Tibial nerve (tissue), 4 donors: ENCODE results near the gene GALNTL6. TPM values are rescaled to one million over a fixed set of nuclear protein-coding genes. Genes with fewer than 3 reads are reported as not detected.

Experiments used
- DNase-seq, 2 donors: peaks; one replicate each; pipeline ENCODE4 v3.0.0-alpha.2; 2019; ENCODE audit warnings: low spot score in 2 of 2
- H3K27ac ChIP-seq, 4 donors: fragments of 200-600 bp; sonication (generic) in 3 of 4; one replicate each; pipeline ENCODE4 v1.5.1; 2017 to 2019; ENCODE audit warnings: mild to moderate bottlenecking in 1 of 4
- H3K27me3 ChIP-seq, 2 donors: fragments of 200-600 bp; sonication (generic) in 1 of 2; one replicate each; pipeline versions ENCODE4 v1.5.1 to v1.6.0; 2017 to 2019
- H3K36me3 ChIP-seq, 3 donors: fragments of 200-600 bp; sonication (generic); one replicate each; pipeline ENCODE4 v1.5.1; 2018 to 2019
- H3K4me1 ChIP-seq, 4 donors: fragments of 200-600 bp; sonication (generic) in 3 of 4; one replicate each; pipeline ENCODE4 v1.5.1; 2017 to 2019
- H3K4me3 ChIP-seq, 4 donors: fragments of 200-600 bp; sonication (generic) in 3 of 4; one replicate each; pipeline ENCODE4 v1.5.1; 2017 to 2019; ENCODE audit warnings: mild to moderate bottlenecking in 1 of 4, moderate library complexity in 1 of 4
- H3K9me3 ChIP-seq, 4 donors: fragments of 200-600 bp; sonication (generic) in 3 of 4; one replicate each; pipeline ENCODE4 v1.5.1; 2017 to 2019
- EP300 ChIP-seq, 2 donors: sonication (generic); formaldehyde crosslinking; IDR thresholded peaks; one replicate each; pipeline ENCODE4 v1.6.1; 2017; ENCODE audit warnings: antibody characterized with exemption in 2 of 2, mild to moderate bottlenecking in 1 of 2
- POLR2A ChIP-seq, 2 donors: fragments of 450-650 bp; IDR thresholded peaks; one replicate each; pipeline ENCODE4 v1.6.1; 2017; ENCODE audit warnings: antibody characterized with exemption in 2 of 2, mild to moderate bottlenecking in 2 of 2, moderate library complexity in 2 of 2
- WGBS, 2 donors: methylation state at CpG; one replicate each; pipeline ENCODE4 v1.1.5; 2018; 5-methylcytosine and 5-hydroxymethylcytosine counted together
- total RNA-seq, 4 donors: library from RNA; depleted of rRNA; stranded (reverse); fragments of >200 nt; gene quantifications; one replicate each; pipeline ENCODE4 v1.1.0, GENCODE V29; 2016
- TF ChIP-seq, protein P1 (sequence below), 5 experiments: fragments of 200-600 bp in 3 of 5; fragments of 450-650 bp in 2 of 5; sonication (generic) in 3 of 5; IDR thresholded peaks; one replicate each; pipeline ENCODE4 v1.5.1; 2016 to 2019; ENCODE audit warnings: antibody characterized with exemption in 5 of 5, mild to moderate bottlenecking in 3 of 5, moderate library complexity in 2 of 5

Gene GALNTL6
- total RNA-seq, 4 donors from 2014 or later: not detected

- Histone ChIP-seq H3K27ac (no peak overlapping the region), H3K27me3 (no peaks in the 10 kb centered on the region), H3K36me3 (no peaks in the 10 kb centered on the region), H3K4me3 (no peak overlapping the region), H3K9me3 (no peaks in the 10 kb centered on the region), H3K4me1 (peaks cover 0 to 3% (median 0%) of the 10 kb centered on the region in 4 donors)
- DNase-seq: peak; percentile 29 to 81
- TF ChIP-seq POLR2A (IDR thresholded peaks at IDR 0.05) (no peak), EP300 (IDR thresholded peaks at IDR 0.05) (no peak)
- TF ChIP-seq, protein P1, sequence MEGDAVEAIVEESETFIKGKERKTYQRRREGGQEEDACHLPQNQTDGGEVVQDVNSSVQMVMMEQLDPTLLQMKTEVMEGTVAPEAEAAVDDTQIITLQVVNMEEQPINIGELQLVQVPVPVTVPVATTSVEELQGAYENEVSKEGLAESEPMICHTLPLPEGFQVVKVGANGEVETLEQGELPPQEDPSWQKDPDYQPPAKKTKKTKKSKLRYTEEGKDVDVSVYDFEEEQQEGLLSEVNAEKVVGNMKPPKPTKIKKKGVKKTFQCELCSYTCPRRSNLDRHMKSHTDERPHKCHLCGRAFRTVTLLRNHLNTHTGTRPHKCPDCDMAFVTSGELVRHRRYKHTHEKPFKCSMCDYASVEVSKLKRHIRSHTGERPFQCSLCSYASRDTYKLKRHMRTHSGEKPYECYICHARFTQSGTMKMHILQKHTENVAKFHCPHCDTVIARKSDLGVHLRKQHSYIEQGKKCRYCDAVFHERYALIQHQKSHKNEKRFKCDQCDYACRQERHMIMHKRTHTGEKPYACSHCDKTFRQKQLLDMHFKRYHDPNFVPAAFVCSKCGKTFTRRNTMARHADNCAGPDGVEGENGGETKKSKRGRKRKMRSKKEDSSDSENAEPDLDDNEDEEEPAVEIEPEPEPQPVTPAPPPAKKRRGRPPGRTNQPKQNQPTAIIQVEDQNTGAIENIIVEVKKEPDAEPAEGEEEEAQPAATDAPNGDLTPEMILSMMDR (IDR thresholded peaks at IDR 0.05): peak; percentile 46 to 92 (median 65)
- WGBS, 2 donors: 18 to 20% methylated on average over 6 of the region's 6 CpGs
These were observed 1200.2 kb downstream of the GALNTL6 start for GRCh38 chr4:173013232-173013930.

GRCh38 chr4:173014113-173014558 is 1200.9 kb downstream of the GALNTL6 start:
- 39 to 44% methylated on average over 4 of the region's 4 CpGs for WGBS, 2 donors
- TF ChIP-seq EP300 (IDR thresholded peaks at IDR 0.05) (no peak), POLR2A (IDR thresholded peaks at IDR 0.05) (no peak)
- TF ChIP-seq, protein P1 (IDR thresholded peaks at IDR 0.05): no peak

DNA sequence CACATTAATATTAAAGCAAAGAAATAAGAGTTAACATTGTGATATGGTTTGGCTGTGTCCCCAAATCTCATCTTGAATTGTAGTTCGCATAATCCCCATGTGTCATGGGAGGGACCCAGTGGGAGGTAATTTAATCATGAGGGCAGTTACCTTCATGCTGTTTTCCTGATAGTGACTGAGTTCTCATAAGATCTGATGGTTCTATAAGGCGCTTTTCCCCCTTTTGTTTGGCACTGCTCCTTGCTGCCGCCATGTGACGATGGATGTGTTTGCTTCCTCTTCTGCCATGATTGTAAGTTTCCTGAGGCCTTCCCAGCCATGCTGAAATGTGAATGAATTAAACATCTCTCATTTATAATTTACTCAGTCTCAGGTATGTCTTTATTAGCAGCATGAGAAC is 1201.6 kb downstream of the GALNTL6 start:
- Histone ChIP-seq H3K27ac (no peak overlapping the region), H3K4me1 (peaks cover 0 to 3% (median 0%) of the 10 kb centered on the region in 4 donors), H3K9me3 (no peaks in the 10 kb centered on the region), H3K4me3 (no peak overlapping the region), H3K36me3 (no peaks in the 10 kb centered on the region), H3K27me3 (no peaks in the 10 kb centered on the region)
- TF ChIP-seq, protein P1 (IDR thresholded peaks at IDR 0.05): no peak
- TF ChIP-seq POLR2A (IDR thresholded peaks at IDR 0.05): no peak
- no peak for TF ChIP-seq EP300 (IDR thresholded peaks at IDR 0.05)
- 93 to 95% methylated on average over 4 of the region's 4 CpGs for WGBS, 2 donors
- DNase-seq: no peak

More at GRCh38 chr4:173014113-173014558, 1200.9 kb downstream of the GALNTL6 start:
- no peak overlapping the region for H3K4me3 ChIP-seq
- no peaks in the 10 kb centered on the region for H3K27me3 ChIP-seq
- H3K4me1 ChIP-seq: peaks cover 0 to 3% (median 0%) of the 10 kb centered on the region in 4 donors
- no peaks in the 10 kb centered on the region for H3K36me3 ChIP-seq
- no peaks in the 10 kb centered on the region for H3K9me3 ChIP-seq
- DNase-seq: no peak
- no peak overlapping the region for H3K27ac ChIP-seq

GRCh38 chr4:173017802-173018201 is 1204.6 kb downstream of the GALNTL6 start:
- TF ChIP-seq, protein P1 (IDR thresholded peaks at IDR 0.05): no peak
- TF ChIP-seq EP300 (IDR thresholded peaks at IDR 0.05) (no peak), POLR2A (IDR thresholded peaks at IDR 0.05) (no peak)
- Histone ChIP-seq H3K9me3 (no peaks in the 10 kb centered on the region), H3K4me1 (peaks cover 0 to 3% (median 0%) of the 10 kb centered on the region in 4 donors), H3K4me3 (no peak overlapping the region), H3K36me3 (no peaks in the 10 kb centered on the region), H3K27ac (no peak overlapping the region), H3K27me3 (no peaks in the 10 kb centered on the region)
- DNase-seq: no peak

- Histone ChIP-seq H3K27ac (no peak overlapping the region), H3K4me3 (no peak overlapping the region), H3K36me3 (no peaks in the 10 kb centered on the region), H3K9me3 (no peaks in the 10 kb centered on the region), H3K4me1 (peaks cover 0 to 3% (median 0%) of the 10 kb centered on the region in 4 donors), H3K27me3 (no peaks in the 10 kb centered on the region)
- WGBS, 2 donors: 65 to 79% methylated on average over 2 to 3 of the region's 3 CpGs
- no peak for DNase-seq
- TF ChIP-seq, protein P1 (IDR thresholded peaks at IDR 0.05): no peak
- TF ChIP-seq EP300 (IDR thresholded peaks at IDR 0.05) (no peak), POLR2A (IDR thresholded peaks at IDR 0.05) (no peak)
These were observed 1205.2 kb downstream of the GALNTL6 start for GRCh38 chr4:173018446-173018845.
